HG03025 (cell line): Measurements from ENCODE around the gene KCNK3.

Experiments used
- ATAC-seq: cut with Tn5 transposase; IDR thresholded peaks from one replicate; pipeline ENCODE4 v1.9.1; 2021; ENCODE audit warnings: mild to moderate bottlenecking, moderate library complexity; ENCODE audit not compliant: unreplicated experiment, low FRiP score

The KCNK3 gene

DNA sequence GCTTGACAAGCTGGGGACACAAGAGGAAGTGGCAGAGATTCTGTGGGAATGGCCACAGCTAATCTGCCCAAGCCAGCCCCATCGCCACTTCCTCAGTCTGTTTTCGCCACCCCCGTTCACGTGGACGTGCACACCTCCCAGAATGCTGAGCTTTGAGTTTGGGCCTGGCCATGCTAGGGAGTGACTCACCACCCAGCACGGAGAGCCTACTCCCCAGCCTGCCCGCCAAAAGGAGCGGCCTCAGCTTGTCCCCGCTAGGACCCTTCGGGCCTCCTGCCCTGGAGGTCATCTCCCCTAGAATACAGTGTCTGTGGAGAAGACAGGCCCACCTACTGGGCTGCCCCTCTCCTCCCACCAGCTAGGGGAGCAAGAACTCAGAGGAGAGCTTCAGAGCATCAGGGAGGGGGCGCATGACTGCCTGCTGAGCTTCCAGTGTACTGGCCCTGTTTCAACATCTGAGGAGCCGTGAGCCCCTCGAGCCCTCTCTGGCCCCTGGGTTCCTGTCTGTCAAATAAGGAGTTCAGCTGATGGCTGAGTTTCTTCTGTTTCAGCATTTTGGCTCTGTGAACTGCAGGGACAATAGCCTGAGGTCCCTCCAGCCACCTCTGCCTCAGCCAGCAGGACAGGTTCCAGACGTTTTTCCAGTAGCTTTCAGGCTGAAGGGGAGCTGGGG is 76.7 kb downstream of the KCNK3 start:
- no peak for ATAC-seq

DNA sequence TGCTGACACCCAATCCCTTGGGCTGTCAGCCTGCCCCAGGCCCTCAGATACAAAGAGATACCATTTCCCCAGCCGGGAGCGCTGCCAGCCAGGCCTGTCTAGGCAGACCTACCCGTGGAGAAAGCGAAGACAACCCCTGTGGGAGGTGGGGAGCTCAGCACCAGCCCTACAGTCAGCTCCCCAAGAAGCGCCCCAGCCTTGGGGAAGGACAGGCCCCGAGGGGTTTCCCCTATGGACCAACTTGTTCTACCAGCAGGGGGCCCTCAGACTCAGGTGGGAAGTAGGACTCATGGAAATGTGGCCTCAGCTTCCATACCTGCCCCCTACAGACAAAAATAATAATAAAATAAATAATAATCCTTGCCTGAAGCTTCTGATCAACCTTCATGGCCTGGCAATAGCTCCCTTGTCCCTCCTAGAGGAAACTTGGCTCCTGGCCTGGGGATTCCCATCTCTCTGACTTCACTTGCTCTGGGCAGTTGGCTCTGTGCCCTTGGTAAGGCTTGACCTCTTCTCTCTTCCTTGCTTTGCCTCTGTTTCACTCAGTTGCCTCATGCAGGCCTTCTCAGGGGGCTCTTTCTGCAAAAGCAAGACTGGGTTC is 78.6 kb downstream of the KCNK3 start:
- ATAC-seq = no peak

DNA sequence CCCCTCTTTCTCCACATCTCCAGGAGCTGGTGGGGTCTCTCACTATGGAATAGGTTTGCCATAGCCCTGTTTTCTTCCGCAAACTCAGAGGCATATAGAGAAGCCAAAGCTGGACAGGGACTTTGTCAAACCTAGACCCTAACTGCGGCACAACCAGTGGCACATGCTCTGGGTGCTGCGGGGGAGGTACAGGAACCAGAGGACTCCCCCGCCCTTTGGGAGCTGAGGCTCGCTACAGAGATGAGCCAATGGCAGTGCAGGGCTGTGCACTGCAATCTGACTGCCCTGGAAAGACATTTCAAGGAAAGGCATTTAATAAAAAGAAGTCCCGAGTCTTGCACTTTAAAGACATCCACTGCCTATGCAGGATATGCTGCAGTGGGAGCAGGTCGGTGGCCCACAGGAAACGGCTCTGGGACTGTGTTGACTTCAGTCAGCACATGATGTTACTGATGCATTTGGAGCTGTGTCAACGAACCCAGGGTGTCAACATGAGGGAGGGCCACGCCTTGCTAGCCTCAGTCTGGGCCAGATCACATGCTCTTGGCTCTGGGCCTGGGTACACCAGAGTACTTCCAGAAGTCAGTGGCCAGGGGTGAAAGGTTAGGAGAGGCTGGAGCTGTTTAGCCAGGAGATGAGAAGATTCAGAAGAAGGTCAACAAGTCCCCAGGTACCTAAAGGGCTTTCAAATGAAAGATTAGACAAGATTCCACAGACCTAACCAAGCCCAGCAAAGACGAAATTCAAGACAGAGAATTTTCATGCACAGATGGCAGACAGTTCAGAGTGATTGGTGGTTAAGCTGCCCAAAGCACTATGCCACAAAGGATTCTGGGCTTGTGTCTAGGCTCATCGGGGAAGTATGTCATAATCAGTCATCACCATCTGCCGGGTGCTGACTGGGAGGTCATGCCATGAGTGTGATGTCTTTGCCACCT is 79.8 kb downstream of the KCNK3 start:
- no peak for ATAC-seq

DNA sequence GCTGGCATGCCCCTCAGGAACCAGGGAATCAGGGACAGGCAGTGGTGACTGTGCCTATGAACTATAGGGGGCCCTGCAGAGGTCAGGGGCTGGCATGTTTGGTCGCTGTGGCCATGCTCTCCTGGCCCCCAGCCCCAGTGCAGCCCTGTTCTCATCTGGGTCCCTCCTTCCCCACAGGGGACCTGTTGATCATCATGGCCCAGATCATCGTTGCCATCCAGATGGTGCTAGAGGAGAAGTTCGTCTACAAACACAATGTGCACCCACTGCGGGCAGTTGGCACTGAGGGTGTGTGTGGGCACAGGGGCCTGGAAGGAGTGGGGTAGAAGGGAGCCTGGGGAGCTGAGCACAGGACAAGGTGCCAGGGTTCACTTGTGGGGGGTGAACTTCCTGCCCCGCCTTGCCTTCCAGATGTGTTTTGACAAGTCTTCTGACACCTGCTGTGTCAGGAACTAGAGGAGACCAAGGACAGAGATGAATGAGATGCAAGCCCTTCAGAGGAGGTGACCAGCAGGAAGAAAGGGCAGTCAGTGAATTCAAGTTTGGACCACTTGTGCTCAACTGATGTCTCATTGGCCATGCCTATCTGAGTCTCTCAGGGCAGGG is 83.8 kb downstream of the KCNK3 start:
- ATAC-seq = no peak

DNA sequence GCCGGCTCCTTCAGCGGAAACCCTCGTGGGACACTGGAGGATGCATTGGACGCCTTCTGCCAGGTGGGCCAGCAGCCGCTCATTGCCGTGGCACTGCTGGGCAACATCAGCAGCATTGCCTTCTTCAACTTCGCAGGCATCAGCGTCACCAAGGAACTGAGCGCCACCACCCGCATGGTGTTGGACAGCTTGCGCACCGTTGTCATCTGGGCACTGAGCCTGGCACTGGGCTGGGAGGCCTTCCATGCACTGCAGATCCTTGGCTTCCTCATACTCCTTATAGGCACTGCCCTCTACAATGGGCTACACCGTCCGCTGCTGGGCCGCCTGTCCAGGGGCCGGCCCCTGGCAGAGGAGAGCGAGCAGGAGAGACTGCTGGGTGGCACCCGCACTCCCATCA is 85.6 kb downstream of the KCNK3 start:
- no peak for ATAC-seq

DNA sequence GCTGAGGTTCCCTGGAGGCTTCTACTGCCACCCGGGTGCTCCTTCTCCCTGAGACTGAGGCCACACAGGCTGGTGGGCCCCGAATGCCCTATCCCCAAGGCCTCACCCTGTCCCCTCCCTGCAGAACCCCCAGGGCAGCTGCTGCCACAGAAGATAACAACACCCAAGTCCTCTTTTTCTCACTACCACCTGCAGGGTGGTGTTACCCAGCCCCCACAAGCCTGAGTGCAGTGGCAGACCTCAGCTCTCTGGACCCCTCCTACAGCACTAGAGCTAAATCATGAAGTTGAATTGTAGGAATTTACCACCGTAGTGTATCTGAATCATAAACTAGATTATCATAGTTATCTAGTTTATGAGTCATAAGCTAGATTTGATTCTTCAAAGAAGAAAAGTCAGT is 86.0 kb downstream of the KCNK3 start:
- ATAC-seq = no peak

DNA sequence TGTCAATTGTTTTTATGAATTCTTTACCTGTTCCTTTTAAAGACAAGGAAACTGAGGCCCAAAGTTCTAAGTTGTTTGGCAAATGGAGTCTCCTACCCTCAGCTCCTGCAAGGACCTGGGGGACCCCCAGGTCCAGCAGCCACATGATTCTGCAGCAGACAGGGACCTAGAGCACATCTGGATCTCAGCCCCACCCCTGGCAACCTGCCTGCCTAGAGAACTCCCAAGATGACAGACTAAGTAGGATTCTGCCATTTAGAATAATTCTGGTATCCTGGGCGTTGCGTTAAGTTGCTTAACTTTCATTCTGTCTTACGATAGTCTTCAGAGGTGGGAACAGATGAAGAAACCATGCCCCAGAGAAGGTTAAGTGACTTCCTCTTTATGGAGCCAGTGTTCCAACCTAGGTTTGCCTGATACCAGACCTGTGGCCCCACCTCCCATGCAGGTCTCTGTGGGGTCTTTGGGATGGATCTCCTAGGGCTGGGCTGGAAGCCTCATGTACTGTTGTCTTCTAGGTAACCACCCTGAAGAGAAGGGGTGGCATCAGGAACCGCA is 87.8 kb downstream of the KCNK3 start:
- ATAC-seq = no peak
